ENCODE results near the gene IGSF3.

DNA sequence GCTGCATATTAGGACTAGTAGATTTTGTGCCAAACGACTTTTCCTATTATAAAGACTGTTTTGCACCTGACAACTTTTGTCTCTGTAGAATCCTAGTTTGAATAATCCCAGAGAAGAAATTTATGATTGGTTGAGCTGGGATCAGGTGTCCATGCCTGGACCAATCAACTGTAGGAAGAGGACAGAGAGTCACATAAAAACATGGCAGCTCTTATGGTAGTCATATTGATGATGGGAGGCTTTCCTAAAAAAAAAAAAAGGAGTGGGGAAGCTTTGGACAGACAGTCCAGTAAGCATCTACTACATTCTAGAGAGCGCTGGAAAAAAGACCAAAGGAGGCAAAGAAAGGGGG is 30.7 kb upstream of the IGSF3 start:
- TF ChIP-seq EP300 (IDR thresholded peaks at IDR 0.05) (no peak), POLR2A (IDR thresholded peaks at IDR 0.05) (no peak), POLR2AphosphoS5 (IDR thresholded peaks at IDR 0.05) (no peak)
- TF ChIP-seq, protein P1, sequence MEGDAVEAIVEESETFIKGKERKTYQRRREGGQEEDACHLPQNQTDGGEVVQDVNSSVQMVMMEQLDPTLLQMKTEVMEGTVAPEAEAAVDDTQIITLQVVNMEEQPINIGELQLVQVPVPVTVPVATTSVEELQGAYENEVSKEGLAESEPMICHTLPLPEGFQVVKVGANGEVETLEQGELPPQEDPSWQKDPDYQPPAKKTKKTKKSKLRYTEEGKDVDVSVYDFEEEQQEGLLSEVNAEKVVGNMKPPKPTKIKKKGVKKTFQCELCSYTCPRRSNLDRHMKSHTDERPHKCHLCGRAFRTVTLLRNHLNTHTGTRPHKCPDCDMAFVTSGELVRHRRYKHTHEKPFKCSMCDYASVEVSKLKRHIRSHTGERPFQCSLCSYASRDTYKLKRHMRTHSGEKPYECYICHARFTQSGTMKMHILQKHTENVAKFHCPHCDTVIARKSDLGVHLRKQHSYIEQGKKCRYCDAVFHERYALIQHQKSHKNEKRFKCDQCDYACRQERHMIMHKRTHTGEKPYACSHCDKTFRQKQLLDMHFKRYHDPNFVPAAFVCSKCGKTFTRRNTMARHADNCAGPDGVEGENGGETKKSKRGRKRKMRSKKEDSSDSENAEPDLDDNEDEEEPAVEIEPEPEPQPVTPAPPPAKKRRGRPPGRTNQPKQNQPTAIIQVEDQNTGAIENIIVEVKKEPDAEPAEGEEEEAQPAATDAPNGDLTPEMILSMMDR (IDR thresholded peaks at IDR 0.05): no peak
